IPS-11a (cell line): Measurements from ENCODE around the gene LMLN.
"Not testable (repeated sequence)": the region's sequence is repeated elsewhere in the genome, so short reads cannot be mapped to it uniquely, and the experiment has no call there.

Experiments used
- H3K4me3 ChIP-seq: one replicate; pipeline ENCODE4 v1.5.1; 2013; ENCODE audit warnings: low read depth, low read length, control low read depth

Gene LMLN

DNA sequence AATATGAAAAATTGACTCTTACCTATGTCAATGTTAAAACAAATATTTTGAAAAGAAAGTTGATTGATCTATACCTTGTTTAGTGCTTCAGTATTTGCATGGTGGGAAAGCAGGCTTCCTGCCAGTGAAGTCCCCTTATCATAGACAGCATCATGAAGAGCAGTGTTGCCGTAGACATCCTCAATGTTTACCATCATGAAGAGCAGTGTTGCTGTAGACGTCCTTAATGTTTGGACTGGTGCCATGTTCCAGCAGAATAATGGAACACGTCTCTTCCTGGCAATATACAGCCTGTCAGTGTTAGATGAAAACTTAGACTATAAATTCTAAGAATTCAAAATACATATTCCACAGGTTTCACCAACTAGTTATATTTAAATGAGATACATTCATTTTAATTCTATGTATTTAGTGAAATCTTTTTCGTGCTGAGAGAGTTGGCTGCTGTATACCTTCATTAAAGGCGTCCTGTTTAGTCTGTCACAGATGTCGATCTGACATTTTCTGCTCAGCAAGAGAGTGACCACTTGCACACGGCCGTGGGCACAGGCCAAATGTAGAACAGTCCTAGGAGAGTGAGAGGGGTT, 116.8 kb downstream of the LMLN start:
- no peak overlapping the region for H3K4me3 ChIP-seq

DNA sequence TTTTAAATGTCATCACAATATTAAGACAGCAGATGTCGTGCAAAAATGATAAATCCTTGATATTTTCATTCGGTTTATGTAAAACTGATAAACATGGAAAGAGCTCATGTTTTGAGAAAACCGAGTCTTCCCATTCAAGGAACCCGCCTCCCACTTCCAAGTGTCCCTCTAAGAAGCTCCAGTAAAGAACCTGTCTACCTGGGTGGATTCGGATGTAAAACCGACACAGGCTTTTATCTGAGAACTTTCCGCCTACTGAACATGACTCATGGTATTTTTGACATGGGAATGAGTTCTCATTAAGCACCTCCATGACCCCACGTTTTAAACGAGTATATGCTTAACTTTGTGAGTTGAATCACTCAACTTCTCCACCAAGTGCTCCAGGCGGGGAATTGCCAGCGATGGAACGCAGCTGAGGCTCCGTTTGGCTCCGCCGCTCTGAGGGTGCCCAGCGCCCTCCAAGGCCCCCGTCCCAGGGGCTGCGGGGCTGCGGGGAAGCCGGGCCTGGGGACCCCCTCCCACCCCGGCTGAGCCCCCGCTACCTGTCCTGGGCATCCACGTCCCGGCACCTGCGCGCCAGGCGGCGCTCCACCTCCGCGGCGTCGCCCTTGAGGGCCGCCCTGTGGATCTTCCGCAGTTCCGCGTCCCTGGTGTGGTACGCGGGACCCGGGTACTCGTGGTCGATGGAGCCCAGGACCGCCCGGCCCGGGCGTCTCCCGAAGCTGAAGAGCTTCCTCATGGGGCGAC, 119.9 kb downstream of the LMLN start:
- H3K4me3 ChIP-seq, result peak overlapping the region; percentile 27

DNA sequence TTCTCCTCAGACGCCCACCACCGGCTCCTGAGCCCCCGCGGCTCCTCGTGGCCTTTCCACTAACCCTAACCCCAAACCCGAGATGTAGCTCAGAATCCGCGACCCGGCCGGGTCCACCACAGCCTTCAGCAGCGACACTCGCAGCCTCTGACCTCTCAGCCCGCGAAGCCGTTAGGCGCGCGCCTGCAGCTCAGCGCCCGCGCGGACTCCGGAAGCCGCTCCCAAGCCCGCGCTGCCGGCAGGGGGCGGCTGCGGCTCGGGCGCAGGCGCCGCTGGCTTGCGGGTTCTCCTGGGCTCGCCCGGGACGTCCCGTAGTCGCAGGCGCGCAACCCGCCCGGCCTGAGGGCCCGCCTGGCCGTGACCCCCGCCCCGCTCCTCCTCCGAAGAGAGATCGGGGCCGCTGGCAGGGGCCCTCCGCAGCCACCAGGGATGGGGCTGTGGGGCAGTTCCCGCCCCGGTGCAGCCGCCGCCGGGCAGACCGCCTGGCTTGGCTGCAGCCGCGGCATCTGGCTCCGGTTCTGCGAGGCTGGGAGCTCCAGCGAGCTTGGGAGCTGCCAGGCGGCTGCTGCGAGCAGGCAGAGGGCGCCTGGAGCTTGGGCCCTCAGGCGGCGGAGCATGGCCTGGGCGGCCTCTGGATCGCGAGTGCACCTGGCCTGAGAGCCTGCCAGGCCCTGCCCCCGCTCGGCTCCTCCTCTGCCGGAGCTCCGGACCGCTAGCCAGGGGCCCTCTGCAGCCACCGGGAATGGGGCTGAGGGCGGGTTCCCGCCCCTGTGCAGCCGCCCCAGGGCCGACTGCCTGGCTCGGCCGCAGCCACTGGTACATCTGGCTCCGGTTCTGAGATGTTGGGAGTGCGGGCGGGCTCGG, 120.7 kb downstream of the LMLN start:
- peak overlapping the region; percentile 17 for H3K4me3 ChIP-seq

DNA sequence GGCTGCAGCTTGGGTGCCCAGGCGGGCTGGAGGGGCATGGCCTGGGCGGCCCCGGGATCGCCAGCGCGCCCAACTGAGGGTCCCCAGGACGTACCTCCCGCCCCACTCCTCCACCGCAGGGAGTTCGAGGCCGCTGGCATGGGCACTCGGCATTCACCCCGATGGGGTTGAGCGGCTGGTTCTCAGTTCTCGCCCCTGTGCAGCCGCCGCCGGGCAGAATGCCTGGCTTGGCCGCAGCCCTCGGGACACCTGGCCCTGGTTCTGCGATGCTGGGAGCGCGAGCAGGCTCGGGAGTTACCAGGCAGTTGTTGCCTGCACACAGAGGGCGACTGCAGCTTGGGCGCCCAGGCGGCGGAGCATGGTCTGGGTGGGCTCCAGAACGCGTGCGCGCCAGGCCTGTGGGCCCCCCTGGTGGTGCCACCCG, 121.4 kb downstream of the LMLN start:
- H3K4me3 ChIP-seq, result no peak overlapping the region

DNA sequence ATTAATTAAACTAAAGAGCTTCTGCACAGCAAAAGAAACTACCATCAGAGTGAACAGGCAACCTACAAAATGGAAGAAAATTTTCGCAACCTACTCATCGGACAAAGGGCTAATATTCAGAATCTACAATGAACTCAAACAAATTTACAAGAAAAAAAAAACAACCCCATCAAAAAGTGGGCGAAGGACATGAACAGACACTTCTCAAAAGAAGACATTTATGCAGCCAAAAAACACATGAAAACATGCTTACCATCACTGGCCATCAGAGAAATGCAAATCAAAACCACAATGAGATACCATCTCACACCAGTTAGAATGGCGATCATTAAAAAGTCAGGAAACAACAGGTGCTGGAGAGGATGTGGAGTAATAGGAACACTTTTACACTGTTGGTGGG, 122.2 kb downstream of the LMLN start:
- H3K4me3 ChIP-seq, result not testable (repeated sequence)

DNA sequence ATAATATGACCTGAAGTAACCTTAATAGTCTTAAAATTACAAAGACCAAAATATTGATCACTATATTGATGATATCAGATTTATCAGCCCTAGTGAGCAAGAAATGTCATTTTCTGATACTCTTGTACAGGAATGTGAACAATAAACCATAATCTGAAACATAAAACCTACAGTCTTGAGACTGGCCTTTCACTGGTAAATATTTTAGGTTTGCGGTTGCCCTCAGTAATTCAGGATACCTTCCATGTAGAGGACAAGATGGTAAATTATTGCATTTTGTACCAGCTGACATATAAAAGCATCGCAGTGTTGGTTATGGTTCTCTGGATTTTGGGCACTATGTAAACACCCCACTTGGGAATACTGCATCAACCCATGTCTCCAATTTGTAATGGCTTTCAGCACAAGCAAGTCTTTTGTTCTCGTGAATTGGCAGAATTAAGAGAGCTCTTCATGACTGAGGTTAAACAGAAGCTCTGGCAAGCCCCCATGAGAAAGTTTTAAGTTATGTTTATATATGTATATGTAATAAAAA, 128.5 kb downstream of the LMLN start:
- no peak overlapping the region for H3K4me3 ChIP-seq

DNA sequence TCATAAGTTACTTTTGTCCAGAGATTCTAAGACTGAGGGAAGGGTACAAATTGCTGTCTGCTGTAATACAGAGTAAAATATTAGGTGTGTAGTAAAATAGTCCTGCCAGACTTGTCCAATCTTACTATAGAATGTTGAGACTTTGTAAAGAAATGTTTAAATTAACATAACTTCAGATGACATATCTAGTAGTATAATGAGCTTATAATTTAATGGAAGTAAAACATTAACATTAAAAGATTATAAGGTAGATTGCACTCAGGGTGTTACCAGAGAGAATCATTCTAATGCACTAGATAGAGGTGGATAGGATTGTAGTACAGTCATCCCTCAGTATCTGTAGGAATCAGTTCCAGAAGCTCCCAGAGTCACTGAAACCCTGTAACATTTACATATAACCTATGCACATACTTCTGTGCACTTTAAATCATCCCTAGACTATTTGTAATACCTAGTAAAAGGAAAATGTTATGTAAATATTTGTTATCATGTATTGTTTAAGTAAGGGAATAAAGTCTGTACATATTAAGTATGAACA, 130.8 kb downstream of the LMLN start:
- no peak overlapping the region for H3K4me3 ChIP-seq

DNA sequence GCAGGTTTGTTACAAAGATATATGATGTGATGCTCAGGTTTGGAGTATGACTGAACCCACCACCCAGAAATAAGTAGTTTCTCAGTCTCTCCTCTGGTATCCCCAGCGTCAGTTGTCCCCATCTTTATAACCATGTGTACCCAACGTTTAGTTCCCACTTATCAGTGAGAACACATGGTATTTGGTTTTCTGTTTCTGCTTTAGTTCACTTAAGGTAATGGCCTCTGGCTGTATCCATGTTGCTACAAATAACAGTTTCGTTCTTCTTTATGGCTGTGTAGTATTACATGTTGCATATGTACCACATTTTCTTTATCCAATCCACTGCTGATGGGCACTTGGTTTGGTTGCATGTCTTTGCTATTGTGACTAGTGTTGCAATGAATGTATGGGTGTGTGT, 132.3 kb downstream of the LMLN start:
- no peak overlapping the region for H3K4me3 ChIP-seq

DNA sequence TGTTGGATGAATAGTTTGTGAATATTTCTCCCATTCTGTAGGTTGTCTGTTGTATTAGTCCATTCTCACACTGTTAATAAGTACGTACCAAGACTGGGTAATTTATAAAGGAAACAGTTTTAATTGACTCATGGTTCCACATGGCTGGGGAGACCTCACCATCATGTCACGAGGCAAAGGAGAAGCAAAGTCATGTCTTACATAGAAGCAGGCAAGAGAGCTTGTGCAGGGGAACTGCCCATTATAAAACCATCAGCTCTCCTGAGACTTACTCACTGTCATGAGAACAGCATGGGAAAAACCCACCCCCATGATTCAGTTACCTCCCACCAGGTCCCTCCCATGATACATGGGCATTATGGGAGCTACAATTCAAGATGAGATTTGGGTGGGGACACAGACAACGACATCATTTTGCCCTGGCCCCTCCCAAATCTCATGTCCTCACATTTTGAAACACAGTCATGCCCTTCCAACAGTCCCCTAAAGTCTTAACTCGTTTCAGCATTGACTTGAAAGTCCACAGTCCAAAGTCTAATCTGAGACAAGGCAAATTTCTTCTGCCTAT, 133.2 kb downstream of the LMLN start:
- no peak overlapping the region for H3K4me3 ChIP-seq
